Hepatocyte (in vitro differentiated cells): ENCODE results near the gene GNAZ.

Experiments used
- CTCF ChIP-seq: fragments of 200-600 bp; sonication (generic); IDR thresholded peaks from 2 replicates; pipeline ENCODE4 v1.5.1; 2016; ENCODE audit warnings: antibody characterized with exemption, mild to moderate bottlenecking; ENCODE audit not compliant: poor library complexity
- EZH2 ChIP-seq: fragments of 200-600 bp; sonication (generic); IDR thresholded peaks from 2 replicates; pipeline ENCODE4 v1.6.1; 2016; ENCODE audit warnings: antibody characterized with exemption, mild to moderate bottlenecking, borderline replicate concordance
- EZH2phosphoT487 ChIP-seq: fragments of 200-600 bp; sonication (generic); IDR thresholded peaks from one replicate; pipeline ENCODE4 v1.6.1; 2018; ENCODE audit warnings: antibody characterized with exemption, mild to moderate bottlenecking, low read depth, moderate library complexity; ENCODE audit not compliant: unreplicated experiment, severe bottlenecking

- TF ChIP-seq CTCF, result no peak
- no peak for TF ChIP-seq EZH2
- no peak for TF ChIP-seq EZH2phosphoT487
These were observed 88.9 kb downstream of the GNAZ start for GRCh38 chr22:23159291-23159630.
